ENCODE data around the gene SLC9A8. TPM values are rescaled to one million over a fixed set of nuclear protein-coding genes. Genes with fewer than 3 reads are reported as not detected.
A peak's percentile ranks its signal among the peaks of the same experiment; 100 is the strongest.

Gene SLC9A8
- total RNA-seq, 1 experiment from 2014 or later, result 21.4 TPM

DNA sequence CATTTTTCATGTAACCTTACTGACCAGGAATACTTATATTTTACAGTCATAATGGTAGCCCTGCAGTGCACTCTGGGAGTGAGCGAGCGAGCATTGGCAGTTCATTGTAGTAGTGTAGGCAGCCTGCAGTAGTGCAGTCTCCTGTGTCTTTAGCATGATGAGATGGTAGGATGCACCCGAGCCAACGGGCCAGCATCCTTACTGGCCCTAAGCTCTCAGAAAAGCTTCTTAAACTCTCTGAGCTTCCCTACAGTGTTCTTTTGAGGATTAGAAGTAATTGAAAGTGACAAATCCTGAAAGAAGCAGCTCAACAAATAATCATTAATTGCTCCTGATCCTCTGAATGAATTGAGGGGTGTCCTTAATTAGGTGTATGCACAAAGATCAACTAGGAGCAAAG, 20.9 kb downstream of the SLC9A8 start:
- intact Hi-C loops (cut with micrococcal nuclease; ENCODE audit: unreplicated experiment), result no loop called here
- H3F3A ChIP-seq (ENCODE audit: insufficient read depth, low read depth), result peaks cover 29% of the 10 kb centered on the region

GRCh38 chr20:49835031-49835430, 22.4 kb downstream of the SLC9A8 start:
- Histone ChIP-seq H3F3A (ENCODE audit: insufficient read depth, low read depth) (peaks cover 25% of the 10 kb centered on the region), H3K4me2 (no peak overlapping the region), H3K79me2 (ENCODE audit: low read depth) (peaks cover 5% of the 10 kb centered on the region; the same call in 1 of the 2 replicates), H3K4me1 (replicated peaks; ENCODE audit: insufficient read depth) (peaks cover 28% of the 10 kb centered on the region), H2AFZ (no peak overlapping the region), H3K27ac (no peak overlapping the region), H3K9me2 (ENCODE audit: insufficient read depth) (no peaks in the 10 kb centered on the region), H4K20me1 (ENCODE audit: insufficient read depth) (no peaks in the 10 kb centered on the region), H3K4me3 (no peak overlapping the region), H3K9me3 (ENCODE audit: insufficient read depth, low read depth) (no peaks in the 10 kb centered on the region), H3K27me3 (ENCODE audit: insufficient read depth, low read depth) (no peaks in the 10 kb centered on the region), H3K36me3 (ENCODE audit: low read depth) (peaks cover 11% of the 10 kb centered on the region; the same call in 1 of the 2 replicates)
- TF ChIP-seq, protein P1, sequence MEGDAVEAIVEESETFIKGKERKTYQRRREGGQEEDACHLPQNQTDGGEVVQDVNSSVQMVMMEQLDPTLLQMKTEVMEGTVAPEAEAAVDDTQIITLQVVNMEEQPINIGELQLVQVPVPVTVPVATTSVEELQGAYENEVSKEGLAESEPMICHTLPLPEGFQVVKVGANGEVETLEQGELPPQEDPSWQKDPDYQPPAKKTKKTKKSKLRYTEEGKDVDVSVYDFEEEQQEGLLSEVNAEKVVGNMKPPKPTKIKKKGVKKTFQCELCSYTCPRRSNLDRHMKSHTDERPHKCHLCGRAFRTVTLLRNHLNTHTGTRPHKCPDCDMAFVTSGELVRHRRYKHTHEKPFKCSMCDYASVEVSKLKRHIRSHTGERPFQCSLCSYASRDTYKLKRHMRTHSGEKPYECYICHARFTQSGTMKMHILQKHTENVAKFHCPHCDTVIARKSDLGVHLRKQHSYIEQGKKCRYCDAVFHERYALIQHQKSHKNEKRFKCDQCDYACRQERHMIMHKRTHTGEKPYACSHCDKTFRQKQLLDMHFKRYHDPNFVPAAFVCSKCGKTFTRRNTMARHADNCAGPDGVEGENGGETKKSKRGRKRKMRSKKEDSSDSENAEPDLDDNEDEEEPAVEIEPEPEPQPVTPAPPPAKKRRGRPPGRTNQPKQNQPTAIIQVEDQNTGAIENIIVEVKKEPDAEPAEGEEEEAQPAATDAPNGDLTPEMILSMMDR (conservative IDR thresholded peaks at IDR 0.05), result no peak
- no peak for TF ChIP-seq EZH2 (IDR thresholded peaks at IDR 0.05; ENCODE audit: low read depth)
- CTCF ChIA-PET, result interaction anchor here (1.2 kb wide), 1 partner anchor 13 kb away, joined by 3 read pairs; no protein-coding TSS in a partner anchor
- intact Hi-C loops (cut with micrococcal nuclease; ENCODE audit: unreplicated experiment), result no loop called here
- no TSS peak for BruUV-seq (replicated peaks)
- POLR2A ChIA-PET (ENCODE audit: unreplicated experiment), result interaction anchor here (0.6 kb wide), 1 partner anchor 76 kb away, joined by 3 read pairs; no protein-coding TSS in a partner anchor
- no peak for DNase-seq

More for the DNA sequence above, 20.9 kb downstream of the SLC9A8 start:
- no peak for DNase-seq
- no peaks in the 10 kb centered on the region for H3K9me2 ChIP-seq (ENCODE audit: insufficient read depth)
- H3K27ac ChIP-seq, result peak overlapping the region; percentile 69
- H3K4me2 ChIP-seq, result no peak overlapping the region
- peaks cover 5% of the 10 kb centered on the region; the same call in 1 of the 2 replicates for H3K79me2 ChIP-seq (ENCODE audit: low read depth)
- H3K27me3 ChIP-seq (ENCODE audit: insufficient read depth, low read depth), result no peaks in the 10 kb centered on the region
- POLR2A ChIA-PET (ENCODE audit: unreplicated experiment), result no interaction called here
- TF ChIP-seq, protein P1 (conservative IDR thresholded peaks at IDR 0.05), result no peak
- TF ChIP-seq EZH2 (IDR thresholded peaks at IDR 0.05; ENCODE audit: low read depth), result no peak
- no TSS peak for BruUV-seq (replicated peaks)
- CTCF ChIA-PET, result no interaction called here
- no peak overlapping the region for H2AFZ ChIP-seq
- H4K20me1 ChIP-seq (ENCODE audit: insufficient read depth), result no peaks in the 10 kb centered on the region
- 0 out of 2 replicates have a peak, but pooled peaks cover 11% of the 10 kb centered on the region for H3K36me3 ChIP-seq (ENCODE audit: low read depth)
- H3K9me3 ChIP-seq (ENCODE audit: insufficient read depth, low read depth), result no peaks in the 10 kb centered on the region
- no peak overlapping the region for H3K4me3 ChIP-seq
- peaks cover 28% of the 10 kb centered on the region for H3K4me1 ChIP-seq (replicated peaks; ENCODE audit: insufficient read depth)

GRCh38 chr20:49838546-49838945, 25.9 kb downstream of the SLC9A8 start:
- H3K4me3 ChIP-seq, result no peak overlapping the region
- CTCF ChIA-PET, result interaction anchor here (0.5 to 0.6 kb wide), 2 partner anchors 75 to 484 kb away, joined by 3 read pairs; no protein-coding TSS in a partner anchor
- H2AFZ ChIP-seq, result no peak overlapping the region
- H3K36me3 ChIP-seq (ENCODE audit: low read depth), result peaks cover 21% of the 10 kb centered on the region
- peaks cover 1% of the 10 kb centered on the region; the same call in 1 of the 2 replicates for H3K4me1 ChIP-seq (replicated peaks; ENCODE audit: insufficient read depth)
- intact Hi-C loops (cut with micrococcal nuclease; ENCODE audit: unreplicated experiment), result no loop called here
- no TSS peak for BruUV-seq (replicated peaks)
- no peak for DNase-seq
- H3K27ac ChIP-seq, result no peak overlapping the region
- H3K79me2 ChIP-seq (ENCODE audit: low read depth), result no peaks in the 10 kb centered on the region
- POLR2A ChIA-PET (ENCODE audit: unreplicated experiment), result no interaction called here
- no peaks in the 10 kb centered on the region for H3K9me3 ChIP-seq (ENCODE audit: insufficient read depth, low read depth)
- H3K4me2 ChIP-seq, result no peak overlapping the region
- H4K20me1 ChIP-seq (ENCODE audit: insufficient read depth), result no peaks in the 10 kb centered on the region
- TF ChIP-seq EZH2 (IDR thresholded peaks at IDR 0.05; ENCODE audit: low read depth), result no peak
- TF ChIP-seq, protein P1 (conservative IDR thresholded peaks at IDR 0.05), result no peak
- no peaks in the 10 kb centered on the region for H3K27me3 ChIP-seq (ENCODE audit: insufficient read depth, low read depth)
- no peaks in the 10 kb centered on the region for H3K9me2 ChIP-seq (ENCODE audit: insufficient read depth)
- H3F3A ChIP-seq (ENCODE audit: insufficient read depth, low read depth), result peaks cover 14% of the 10 kb centered on the region; the same call in 1 of the 2 replicates
